H1 (cell line): Measurements from ENCODE around the gene MEIS2. TPM values are rescaled to one million over a fixed set of nuclear protein-coding genes. Genes with fewer than 3 reads are reported as not detected.

Experiments used
- CTCF ChIA-PET: fragments of 300-600 bp; sonication (Branson Sonifier 250); formaldehyde crosslinking; loops from one replicate; lab custom pipeline; 2021; ENCODE audit not compliant: partially characterized antibody; lab: Charles Lee
- POLR2A ChIA-PET: fragments of 300-600 bp; sonication (Branson Sonifier 250); formaldehyde crosslinking; loops from one replicate; lab custom pipeline; 2021; ENCODE audit warnings: inconsistent platforms; ENCODE audit not compliant: partially characterized antibody; lab: Charles Lee
- DNase-seq, 2 experiments: peaks; one replicate each; pipeline versions ENCODE4 v3.0.0 to v3.0.0-alpha.2; 2010 to 2022; ENCODE audit warnings: low spot score in 2 of 2, low read depth in 1 of 2, mixed read lengths in 1 of 2
- FAIRE-seq: peaks from 2 replicates; lab custom pipeline; 2011; peaks lifted over from hg19 to GRCh38; lab: Jason Lieb, UNC
- H2AFZ ChIP-seq: 2 replicates; pipeline ENCODE4 v1.8.1; 2012; ENCODE audit warnings: low read length, inconsistent platforms
- H2AK5ac ChIP-seq: 2 replicates; pipeline ENCODE4 v1.6.1; 2013; ENCODE audit warnings: low read depth, low read length
- H2BK120ac ChIP-seq: replicated peaks from 2 replicates; pipeline ENCODE3; 2013; ENCODE audit warnings: low read depth, low read length, inconsistent platforms
- H2BK12ac ChIP-seq: 2 replicates; pipeline ENCODE4 v1.6.1; 2013; ENCODE audit warnings: low read depth, low read length
- H2BK15ac ChIP-seq: 2 replicates; pipeline ENCODE4 v1.6.1; 2013; ENCODE audit warnings: low read length
- H2BK20ac ChIP-seq: 2 replicates; pipeline ENCODE4 v1.6.1; 2013; ENCODE audit warnings: low read length
- H2BK5ac ChIP-seq: 2 replicates; pipeline ENCODE4 v1.6.1; 2013; ENCODE audit warnings: low read depth, low read length
- H3K14ac ChIP-seq: 2 replicates; pipeline ENCODE4 v1.6.1; 2013; ENCODE audit warnings: inconsistent platforms; ENCODE audit not compliant: insufficient read length
- H3K18ac ChIP-seq: 2 replicates; pipeline ENCODE4 v1.6.1; 2013; ENCODE audit warnings: low read length; ENCODE audit errors: extremely low read depth
- H3K23ac ChIP-seq: 2 replicates; pipeline ENCODE4 v1.6.1; 2013; ENCODE audit warnings: inconsistent platforms; ENCODE audit not compliant: insufficient read length
- H3K23me2 ChIP-seq: 2 replicates; pipeline ENCODE4 v1.6.1; 2013; ENCODE audit warnings: low read depth, low read length
- H3K27ac ChIP-seq: 2 replicates; pipeline ENCODE4 v1.6.1; 2011; ENCODE audit warnings: low read depth, low read length, inconsistent platforms
- H3K27me3 ChIP-seq, 4 experiments: replicated peaks in 1 of 4; 1 replicate in 1 of 4; 2 replicates in 3 of 4; pipeline versions ENCODE4 v1.6.1 to v1.8.1; 2011 to 2013; ENCODE audit warnings: low read length in 3 of 4, mild to moderate bottlenecking in 3 of 4, inconsistent platforms in 2 of 4, mixed read lengths in 2 of 4, moderate library complexity in 1 of 4; ENCODE audit not compliant: control insufficient read depth in 3 of 4, insufficient read depth in 3 of 4; ENCODE audit errors: extremely low read depth in 1 of 4
- H3K36me3 ChIP-seq, 4 experiments: 2 replicates each; pipeline versions ENCODE4 v1.6.1 to v1.8.1; 2011 to 2013; ENCODE audit warnings: mild to moderate bottlenecking in 4 of 4, low read length in 3 of 4, moderate library complexity in 2 of 4, control low read depth in 1 of 4, inconsistent platforms in 1 of 4; ENCODE audit not compliant: insufficient read depth in 4 of 4, control insufficient read depth in 2 of 4
- H3K4ac ChIP-seq: replicated peaks from 2 replicates; pipeline ENCODE3; 2013; ENCODE audit warnings: low read length, low read depth, mixed read lengths, inconsistent platforms; ENCODE audit not compliant: insufficient read length
- H3K4me1 ChIP-seq, 4 experiments: replicated peaks in 1 of 4; 1 replicate in 1 of 4; 2 replicates in 3 of 4; pipeline versions ENCODE4 v1.6.1 to v1.8.1; 2011 to 2013; ENCODE audit warnings: low read length in 3 of 4, inconsistent platforms in 2 of 4, mixed read lengths in 1 of 4; ENCODE audit not compliant: insufficient read depth in 4 of 4, control insufficient read depth in 3 of 4
- H3K4me2 ChIP-seq, 2 experiments: 2 replicates each; pipeline versions ENCODE4 v1.6.1 to v1.8.1; 2011 to 2013; ENCODE audit warnings: low read depth in 2 of 2, low read length in 2 of 2, control low read depth in 1 of 2, inconsistent platforms in 1 of 2, mild to moderate bottlenecking in 1 of 2; ENCODE audit not compliant: insufficient read depth in 1 of 2
- H3K4me3 ChIP-seq, 4 experiments: fragments of 200-600, 300-600 bp in 1 of 4; sonication (generic), shearing (Covaris generic), sonication (Bioruptor Twin) in 1 of 4; 2 replicates each; pipeline versions ENCODE4 v1.5.1 to v1.8.1; 2011 to 2016; ENCODE audit warnings: low read length in 4 of 4, low read depth in 3 of 4, control low read depth in 2 of 4, inconsistent platforms in 2 of 4, mild to moderate bottlenecking in 2 of 4, mixed read lengths in 1 of 4, moderate library complexity in 1 of 4; ENCODE audit not compliant: insufficient read depth in 2 of 4; ENCODE audit errors: extremely low read depth in 1 of 4
- H3K56ac ChIP-seq: replicated peaks from 2 replicates; pipeline ENCODE3; 2013; ENCODE audit warnings: low read depth, mild to moderate bottlenecking, mixed read lengths, low read length, inconsistent platforms; ENCODE audit not compliant: insufficient read length
- H3K79me1 ChIP-seq: 2 replicates; pipeline ENCODE4 v1.6.1; 2013; ENCODE audit warnings: low read depth, low read length, control low read depth
- H3K79me2 ChIP-seq, 2 experiments: 2 replicates each; pipeline versions ENCODE4 v1.6.1 to v1.8.1; 2012 to 2013; ENCODE audit warnings: low read length in 2 of 2, mild to moderate bottlenecking in 2 of 2, inconsistent platforms in 1 of 2; ENCODE audit not compliant: insufficient read depth in 2 of 2, control insufficient read depth in 1 of 2
- H3K9ac ChIP-seq, 4 experiments: replicated peaks in 1 of 4; 1 replicate in 1 of 4; 2 replicates in 3 of 4; pipeline versions ENCODE4 v1.6.1 to v1.8.1; 2011 to 2013; ENCODE audit warnings: low read depth in 3 of 4, low read length in 3 of 4, control low read depth in 2 of 4, mild to moderate bottlenecking in 2 of 4, moderate library complexity in 2 of 4, inconsistent platforms in 1 of 4; ENCODE audit errors: extremely low read depth in 1 of 4
- H3K9me3 ChIP-seq, 2 experiments: 2 replicates each; pipeline versions ENCODE4 v1.6.1 to v1.8.1; 2012 to 2013; ENCODE audit warnings: mild to moderate bottlenecking in 2 of 2, moderate library complexity in 2 of 2, control low read depth in 1 of 2, inconsistent platforms in 1 of 2, low read depth in 1 of 2, low read length in 1 of 2, mixed read lengths in 1 of 2; ENCODE audit not compliant: insufficient read depth in 2 of 2
- H4K20me1 ChIP-seq, 2 experiments: replicated peaks in 1 of 2; 2 replicates each; pipeline versions ENCODE3 to v1.8.1; 2011 to 2013; ENCODE audit warnings: inconsistent platforms in 2 of 2, low read length in 2 of 2, mild to moderate bottlenecking in 1 of 2; ENCODE audit not compliant: insufficient read depth in 2 of 2, control insufficient read depth in 1 of 2
- H4K5ac ChIP-seq: 2 replicates; pipeline ENCODE4 v1.6.1; 2013; ENCODE audit warnings: low read length, low read depth, mixed read lengths, inconsistent platforms; ENCODE audit not compliant: insufficient read length
- H4K8ac ChIP-seq: 2 replicates; pipeline ENCODE4 v1.8.0; 2013; ENCODE audit warnings: mild to moderate bottlenecking, moderate library complexity, low read length, inconsistent platforms; ENCODE audit not compliant: insufficient read depth; ENCODE audit errors: extremely low read depth
- H4K91ac ChIP-seq: replicated peaks from 2 replicates; pipeline ENCODE3; 2013; ENCODE audit warnings: low read length, mixed read lengths, inconsistent platforms; ENCODE audit not compliant: insufficient read length
- BACH1 ChIP-seq: IDR thresholded peaks from 2 replicates; pipeline ENCODE4 v1.6.1; 2012; ENCODE audit warnings: low read length, improper control_type of control experiment
- CBX5 ChIP-seq: fragments of 300-800, 300-1000 bp; sonication (generic); IDR thresholded peaks from 2 replicates; pipeline ENCODE4 v1.7.1; 2016; ENCODE audit warnings: antibody characterized with exemption, low read length, low read depth
- CBX8 ChIP-seq: fragments of 300-800, 300-1000 bp; sonication (generic); IDR thresholded peaks from 2 replicates; pipeline ENCODE4 v1.7.1; 2016; ENCODE audit warnings: low read depth, low read length, borderline replicate concordance
- CEBPB ChIP-seq: IDR thresholded peaks from 2 replicates; pipeline ENCODE4 v1.6.1; 2012; ENCODE audit warnings: low read depth, low read length
- CHD1 ChIP-seq: IDR thresholded peaks from 2 replicates; pipeline ENCODE4 v1.6.1; 2012; ENCODE audit warnings: low read depth, low read length, improper control_type of control experiment
- MAX ChIP-seq: IDR thresholded peaks from 2 replicates; pipeline ENCODE4 v1.6.1; 2012; ENCODE audit warnings: inconsistent platforms
- SIX5 ChIP-seq: IDR thresholded peaks from 2 replicates; pipeline ENCODE4 v1.6.1; 2011; ENCODE audit warnings: mild to moderate bottlenecking, low read depth, low read length
- USF2 ChIP-seq: IDR thresholded peaks from 2 replicates; pipeline ENCODE4 v1.6.1; 2011; ENCODE audit warnings: low read length, improper control_type of control experiment
- WGBS, 2 experiments: shearing (Covaris generic) in 1 of 2; methylation state at CpG; one replicate each; pipeline versions ENCODE4 v1.1.6 to v1.1.7; 2013 to 2015; ENCODE audit warnings: low lambda C conversion rate in 2 of 2, mixed read lengths in 2 of 2, inconsistent platforms in 1 of 2, low coverage in 1 of 2, missing lambda C conversion rate in 1 of 2; ENCODE audit not compliant: insufficient replicate concordance in 2 of 2, insufficient coverage in 1 of 2, insufficient read length in 1 of 2; ENCODE audit errors: extremely low coverage in 1 of 2, missing lambda C conversion rate in 1 of 2; 5-methylcytosine and 5-hydroxymethylcytosine counted together
- polyA plus RNA-seq, 7 experiments: library from polyadenylated mRNA; depleted of rRNA in 3 of 7; stranded (reverse) in 5 of 7; unstranded in 2 of 7; fragments of >200 nt in 5 of 7; fragments of 200-250 nt in 2 of 7; gene quantifications; 1 replicate in 5 of 7; 2 replicates in 1 of 7; 4 replicates in 1 of 7; pipeline versions ENCODE4 v1.2.1 to v1.2.3, GENCODE V29; 2011 to 2013; ENCODE audit warnings: missing spikeins in 2 of 7, mixed read lengths in 2 of 7
- total RNA-seq: library from RNA; stranded (reverse); fragmentation: NEBNext Ultra II Directional; extraction: Animal tissue kit (Norgen Biotek cat#: 25700); gene quantifications from 2 replicates; pipeline ENCODE4 v1.2.1, GENCODE V29; 2021

Gene MEIS2
- total and polyA plus RNA-seq, 2 of the 8 experiments (the other 6 are each of a cell fraction or from before 2014, with no cell fraction given): 0.22 to 1.2 TPM

- no peak for FAIRE-seq
- Histone ChIP-seq H3K4me1 (peaks cover 8 to 38% (median 24%) of the 10 kb centered on the region in 4 experiments), H3K4me2 (peak overlapping the region; percentile 86 to 92)
Measured at GRCh38 chr15:36878684-36879262, 221.6 kb downstream of the MEIS2 start.

More at GRCh38 chr15:36878684-36879262, 221.6 kb downstream of the MEIS2 start:
- Histone ChIP-seq H2BK5ac (no peak overlapping the region), H4K20me1 (peaks cover 0 to 6% of the 10 kb centered on the region in 2 experiments), H3K27me3 (peaks cover 45 to 69% (median 61%) of the 10 kb centered on the region in 4 experiments), H2BK15ac (no peak overlapping the region), H3K79me1 (no peaks in the 10 kb centered on the region), H4K5ac (no peak overlapping the region), H3K4me3 (peak overlapping the region; percentile 34 to 62 (median 58); a peak in 5 of 8 replicates), H4K8ac (no peak overlapping the region), H3K79me2 (no peaks in the 10 kb centered on the region), H3K14ac (no peak overlapping the region), H3K36me3 (no peaks in the 10 kb centered on the region), H3K9ac (no peak overlapping the region), H3K56ac (no peak overlapping the region), H3K23me2 (peaks cover 14% of the 10 kb centered on the region), H2BK120ac (no peak overlapping the region), H2BK12ac (no peak overlapping the region), H3K4ac (no peak overlapping the region), H2AFZ (no peak overlapping the region), H2BK20ac (no peak overlapping the region), H4K91ac (no peak overlapping the region), H3K27ac (no peak overlapping the region), H2AK5ac (no peak overlapping the region), H3K23ac (no peak overlapping the region), H3K9me3 (no peaks in the 10 kb centered on the region), H3K18ac (no peak overlapping the region)
- CTCF ChIA-PET: interaction anchor here (0.7 to 9.3 kb wide), 12 partner anchors 13 to 994 kb away, joined by 3 to 130 read pairs (median 3); partner anchors contain the start of gene MEIS2
- no peak for TF ChIP-seq CHD1
- no peak for TF ChIP-seq SIX5
- TF ChIP-seq MAX: 0 out of 2 replicates have a peak, but pooled peaks have one; percentile 30
- no peak for TF ChIP-seq CEBPB
- TF ChIP-seq USF2: no peak
- TF ChIP-seq CBX8: no peak
- TF ChIP-seq BACH1: no peak
- no peak for TF ChIP-seq CBX5
- no peak for DNase-seq
- 9% methylated on average over 9 of the region's 12 CpGs; no CpG with 5 or more reads in 1 of the 2 experiments for WGBS, 2 experiments
- POLR2A ChIA-PET: interaction anchor here (0.7 to 1.3 kb wide), 4 partner anchors 215 to 224 kb away, joined by 3 to 5 read pairs (median 4); no protein-coding TSS in a partner anchor
